ENCODE results near the gene NEDD4L.
A peak's percentile ranks its signal among the peaks of the same experiment; 100 is the strongest.

Gene NEDD4L

DNA sequence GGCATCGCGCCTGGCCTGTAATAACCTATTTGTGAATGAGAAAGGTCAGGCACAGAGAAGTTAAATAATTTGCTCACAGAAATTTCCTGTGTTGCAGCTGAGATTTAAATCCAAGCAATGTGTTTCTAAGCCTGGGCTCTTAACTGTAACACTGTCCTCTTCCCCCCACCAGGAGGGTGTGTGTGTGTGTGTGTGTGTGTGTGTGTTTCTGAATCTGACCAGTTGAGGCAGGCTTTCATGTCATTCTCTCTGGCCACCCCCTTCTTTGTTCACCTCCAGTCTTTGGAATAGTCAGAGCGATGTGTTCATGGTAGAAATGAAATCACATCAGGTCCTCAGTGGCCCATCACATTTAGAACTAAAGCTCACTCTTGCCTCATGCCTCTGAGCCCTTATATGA, 81.2 kb downstream of the NEDD4L start:
- DNase-seq, result no peak

DNA sequence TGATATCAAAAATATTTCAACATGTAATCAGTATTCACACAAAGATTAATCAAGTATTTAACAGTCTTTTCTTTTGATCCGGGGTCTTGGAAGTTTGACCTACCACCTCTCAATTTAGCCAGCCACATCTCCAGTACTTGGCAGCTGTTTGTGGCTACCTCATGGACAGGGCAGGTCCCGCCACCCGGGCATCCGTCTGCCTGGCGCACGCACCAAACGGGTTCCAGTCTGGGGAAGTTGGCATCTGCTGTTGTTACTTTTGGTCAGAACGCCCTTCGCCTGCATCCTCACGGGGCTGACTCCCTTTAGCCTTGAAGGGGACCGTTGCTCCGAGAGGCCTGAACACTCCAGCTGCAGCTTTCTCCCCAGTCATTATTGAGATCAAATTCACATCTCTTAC, 81.7 kb downstream of the NEDD4L start:
- DNase-seq, result no peak

DNA sequence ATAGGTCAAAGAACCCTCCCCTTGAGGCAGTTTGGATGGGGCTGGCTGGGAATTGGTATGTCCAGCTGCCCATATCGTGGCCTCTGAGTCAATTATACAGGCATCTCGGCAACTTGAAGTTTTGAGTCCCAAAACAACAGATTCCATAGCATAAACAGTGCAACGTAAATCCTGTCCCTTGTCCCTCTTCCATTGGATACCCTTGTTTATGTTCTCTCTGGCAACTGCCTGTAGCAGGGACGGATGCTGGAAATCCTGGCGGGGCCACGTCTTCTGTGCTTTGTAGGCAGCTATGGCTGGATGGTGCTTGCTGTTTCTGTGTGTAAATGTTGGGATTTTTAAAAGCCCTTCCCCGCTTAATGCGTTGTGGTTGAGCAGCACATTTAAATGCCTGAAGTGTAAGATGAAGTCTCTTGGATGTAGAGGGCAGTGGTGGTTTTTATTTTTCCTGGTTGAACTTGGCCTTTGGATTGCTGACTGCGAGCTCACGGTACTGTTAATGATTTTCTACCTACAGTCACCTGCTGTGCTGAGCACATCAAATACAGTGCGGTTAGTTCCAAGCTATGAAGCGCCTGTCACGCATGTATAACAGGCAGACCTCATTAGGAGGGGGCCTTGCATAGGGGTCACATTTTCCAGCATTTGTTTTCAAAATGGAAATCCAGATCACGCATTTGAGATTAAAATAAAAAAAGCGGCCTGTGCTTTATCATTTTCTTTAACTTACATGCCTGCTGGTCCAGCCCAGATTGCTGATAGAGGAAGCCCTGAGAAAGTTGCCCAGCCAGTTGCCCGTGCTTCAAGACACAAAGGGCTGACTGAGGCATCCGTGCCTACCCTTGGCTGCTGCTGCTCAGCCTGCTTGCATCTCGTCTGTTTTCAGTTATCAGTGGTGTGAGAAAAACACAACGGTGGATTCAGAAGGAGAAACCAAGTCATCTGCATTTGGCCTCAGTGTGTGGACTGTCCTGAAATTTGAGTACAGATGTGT, 84.7 kb downstream of the NEDD4L start:
- no peak for DNase-seq

DNA sequence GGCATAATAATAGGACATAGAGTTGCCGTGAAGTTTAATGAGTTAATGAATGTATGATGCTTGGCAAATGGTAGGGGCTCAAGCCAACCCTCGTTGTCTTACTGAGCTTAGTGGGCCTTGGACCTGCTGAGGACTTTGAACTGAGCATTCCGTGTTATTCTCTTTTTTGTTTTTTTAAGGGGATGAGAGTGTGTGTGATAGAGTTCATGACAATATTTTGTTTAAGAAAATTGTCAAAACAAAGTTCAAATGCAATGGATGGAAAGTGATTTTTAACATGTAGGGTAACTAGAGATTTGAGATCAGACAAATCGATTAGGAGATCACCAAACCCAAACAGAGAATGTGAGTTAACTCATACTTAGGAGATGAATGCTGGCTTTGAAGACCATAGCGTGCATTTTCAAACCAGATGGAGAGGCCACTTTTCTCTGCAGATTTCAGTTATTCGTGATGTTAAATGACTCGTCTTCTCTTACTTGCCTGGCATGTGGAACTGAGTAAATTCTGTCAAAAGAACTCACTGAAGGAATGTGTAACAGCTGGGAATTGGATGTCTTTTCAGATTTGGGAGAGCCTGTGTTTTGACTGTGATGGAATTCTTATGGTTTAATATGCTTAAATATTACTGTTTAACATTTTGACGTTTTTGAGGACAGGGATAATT, 88.7 kb downstream of the NEDD4L start:
- no peak for DNase-seq

DNA sequence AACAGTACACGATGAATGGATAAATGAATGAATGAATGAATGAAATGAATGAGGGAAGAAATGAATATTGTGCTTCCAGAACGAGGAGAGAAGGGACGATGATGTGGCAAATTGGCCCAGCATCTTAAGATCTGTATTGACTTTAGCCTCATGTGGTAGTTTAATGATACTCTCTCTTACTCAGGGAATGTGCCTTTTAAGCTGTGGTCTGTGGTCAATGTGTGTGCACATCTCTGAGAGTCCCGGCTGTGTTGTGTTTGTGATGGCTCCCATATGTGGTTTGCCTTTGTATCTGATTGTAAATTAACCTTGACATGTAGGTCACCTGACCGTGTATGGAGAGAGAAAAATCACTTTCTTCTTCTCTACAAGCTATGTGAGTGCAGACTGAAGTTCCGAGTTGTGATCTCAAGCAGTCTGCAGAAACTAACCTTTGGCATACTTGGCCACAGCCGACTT, 91.2 kb downstream of the NEDD4L start:
- peak in 1 of 2 donors; percentile 13 for DNase-seq

DNA sequence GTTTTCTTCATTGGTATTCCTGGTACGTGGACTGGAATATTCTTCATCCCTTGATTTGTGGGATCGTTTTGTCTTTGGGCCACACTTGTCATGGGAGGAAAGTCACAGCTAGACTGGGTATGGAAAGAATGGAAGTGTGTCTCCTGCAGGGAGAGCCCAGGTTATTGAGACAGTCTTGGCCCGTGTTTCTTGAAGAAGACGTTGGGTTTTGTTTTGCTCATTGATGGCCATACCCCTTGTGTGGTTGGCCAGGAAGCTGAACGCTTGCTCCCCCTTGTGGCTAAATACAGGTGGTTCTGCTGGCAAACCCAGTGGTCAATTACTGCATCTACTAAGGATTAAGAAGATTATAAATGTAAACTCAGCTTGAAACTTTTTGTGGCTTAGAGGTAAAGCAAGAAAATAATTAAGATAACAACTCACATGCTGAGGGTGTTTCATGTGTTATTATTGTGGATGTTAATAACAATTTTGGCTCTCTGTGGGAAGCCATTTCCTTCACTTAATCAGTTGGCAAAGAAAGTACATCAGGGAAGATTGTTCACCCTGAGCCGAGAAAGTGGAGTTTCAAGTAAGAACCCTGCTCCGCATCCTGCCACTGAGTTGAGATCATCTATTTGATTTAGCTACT, 91.8 kb downstream of the NEDD4L start:
- DNase-seq, result peak; percentile 49 to 55

DNA sequence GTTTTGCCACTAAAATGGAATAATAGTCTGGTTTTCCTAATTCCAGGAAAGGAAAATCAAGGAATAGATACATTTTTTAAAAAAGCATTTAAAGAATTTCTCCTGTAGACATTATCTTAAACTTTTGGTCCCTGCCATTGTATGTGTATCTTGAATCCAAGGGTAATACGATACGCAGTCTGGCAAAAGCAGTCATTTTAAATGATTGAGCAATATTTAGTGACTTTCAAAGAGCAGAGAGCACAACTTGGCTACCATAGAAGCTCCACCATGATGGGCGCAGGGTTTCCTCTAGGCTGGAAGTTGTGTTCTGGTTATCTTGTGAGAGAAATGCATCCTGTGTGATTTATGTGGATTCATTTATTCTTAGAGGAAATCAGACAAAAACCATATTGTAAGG, 92.9 kb downstream of the NEDD4L start:
- DNase-seq, result no peak

DNA sequence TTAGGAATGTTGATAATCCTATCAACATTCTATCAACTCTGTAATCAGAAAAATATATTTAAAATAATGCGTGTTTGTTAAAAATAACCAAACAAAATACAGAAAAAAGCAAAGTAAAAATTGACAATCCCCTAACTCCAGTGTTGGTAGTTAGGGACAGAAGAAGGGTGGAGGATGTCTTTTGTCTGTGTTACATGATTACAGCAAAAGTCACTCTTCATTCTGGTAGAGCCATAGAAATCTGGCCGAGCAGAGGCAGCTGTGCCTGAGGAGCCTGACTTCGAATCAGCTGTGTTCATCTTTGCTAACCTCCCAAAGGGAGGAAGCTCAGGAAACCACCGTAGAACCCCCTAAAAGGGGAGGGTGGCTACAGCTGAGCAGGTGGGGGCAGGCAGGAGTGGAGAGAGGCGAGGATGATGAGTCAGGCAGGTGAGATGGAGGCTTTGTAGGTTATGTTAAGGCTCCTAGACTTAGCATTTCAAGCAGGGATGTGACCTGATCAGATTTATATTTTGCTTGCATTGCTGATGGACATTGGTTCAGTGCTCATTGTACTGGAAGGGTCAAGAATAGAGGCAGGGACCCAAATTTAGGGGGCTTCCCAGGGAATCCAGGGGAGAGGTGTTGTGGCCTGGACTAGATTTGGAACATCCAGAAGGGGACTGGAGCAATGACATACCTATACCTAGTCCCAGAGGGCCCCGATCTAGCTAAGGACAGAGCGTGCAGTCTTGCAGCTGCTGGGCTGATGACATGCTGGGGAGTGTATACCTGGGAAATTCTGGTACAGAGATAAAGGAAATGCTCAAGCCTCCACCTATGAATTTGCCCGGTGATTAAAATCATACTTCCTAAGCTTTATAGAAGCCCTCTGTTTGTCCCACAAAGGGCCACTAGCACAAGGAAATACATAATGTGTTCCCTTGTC, 95.7 kb downstream of the NEDD4L start:
- no peak for DNase-seq

DNA sequence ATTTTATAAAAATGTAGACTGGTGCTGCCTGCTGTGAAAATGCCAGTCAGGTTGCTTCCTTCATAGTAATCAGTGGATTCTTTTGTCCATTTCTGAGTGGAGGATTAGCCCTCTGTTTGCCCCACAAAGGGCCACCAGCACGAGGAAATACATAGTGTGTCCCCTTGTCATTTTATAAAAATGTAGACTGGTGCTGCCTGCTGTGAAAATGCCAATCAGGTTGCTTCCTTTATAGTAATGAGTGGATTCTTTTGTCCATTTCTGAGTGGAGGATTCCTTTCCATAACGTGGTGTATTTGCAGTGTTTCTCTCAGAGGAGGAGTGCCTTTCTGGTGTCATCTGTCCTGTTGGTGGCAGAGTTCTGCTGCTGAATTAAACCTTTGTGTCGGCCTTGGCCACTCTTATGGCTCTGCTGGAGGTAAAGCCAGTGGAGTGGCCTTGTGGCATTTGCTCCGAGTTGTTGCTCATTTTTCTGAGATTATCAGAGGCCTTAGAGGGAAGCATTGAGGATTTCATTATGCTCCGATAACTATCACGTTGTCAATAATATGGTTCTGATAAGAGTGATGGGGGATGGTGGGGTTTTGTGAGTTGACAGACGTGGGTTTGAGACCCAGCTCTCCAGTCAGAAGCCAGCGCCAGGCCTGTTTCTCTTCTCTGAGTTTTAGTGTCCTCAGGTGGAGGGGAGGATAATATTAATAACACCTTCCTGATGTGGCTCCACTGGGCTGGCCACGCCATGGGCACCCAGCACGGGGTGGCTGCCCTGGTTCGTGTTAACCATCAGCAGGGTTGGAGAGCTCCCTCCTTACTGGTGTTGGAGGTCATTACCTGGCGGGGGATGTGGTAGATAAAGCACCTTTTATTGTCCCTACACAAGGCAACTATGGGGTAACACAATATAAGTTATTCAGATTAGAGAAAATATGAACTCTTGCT, 96.6 kb downstream of the NEDD4L start:
- no peak for DNase-seq

DNA sequence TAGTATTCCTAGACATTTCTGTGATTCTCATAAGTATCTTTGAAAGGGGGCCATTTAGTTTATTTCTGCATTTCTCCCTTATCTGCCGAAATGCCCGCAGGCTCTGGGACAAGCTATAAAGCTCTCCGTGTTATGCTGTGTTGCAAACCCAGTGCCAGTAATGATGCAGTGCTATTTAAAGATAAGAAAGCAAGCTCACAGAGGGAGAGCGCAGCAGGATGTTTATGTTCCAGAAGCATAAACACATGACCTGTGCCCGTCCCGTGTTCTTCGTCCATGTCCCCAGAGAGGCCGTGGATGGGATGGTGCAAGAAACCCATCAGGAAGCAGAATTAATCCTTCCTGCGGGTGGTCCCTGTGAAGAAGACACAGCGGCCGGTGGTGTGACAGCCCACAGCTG, 99.4 kb downstream of the NEDD4L start:
- no peak for DNase-seq

DNA sequence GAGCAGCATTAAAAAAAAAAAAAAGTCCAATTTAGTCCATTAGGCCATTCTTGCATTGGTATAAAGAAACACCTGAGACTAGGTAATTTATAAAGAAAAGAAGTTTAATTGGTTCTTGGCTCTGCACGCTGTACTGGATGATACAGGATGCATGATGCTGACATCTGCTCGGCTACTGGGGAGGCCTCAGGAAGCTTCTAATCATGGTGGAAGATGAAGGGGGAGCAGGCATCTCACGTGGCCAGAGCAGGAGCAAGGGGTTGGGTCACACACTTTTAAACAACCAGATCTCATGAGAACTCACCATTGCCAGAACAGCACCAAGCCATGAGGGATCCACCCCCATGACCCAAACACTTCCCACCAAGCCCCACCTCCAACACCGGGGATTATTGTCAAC, 100.1 kb downstream of the NEDD4L start:
- no peak for DNase-seq

DNA sequence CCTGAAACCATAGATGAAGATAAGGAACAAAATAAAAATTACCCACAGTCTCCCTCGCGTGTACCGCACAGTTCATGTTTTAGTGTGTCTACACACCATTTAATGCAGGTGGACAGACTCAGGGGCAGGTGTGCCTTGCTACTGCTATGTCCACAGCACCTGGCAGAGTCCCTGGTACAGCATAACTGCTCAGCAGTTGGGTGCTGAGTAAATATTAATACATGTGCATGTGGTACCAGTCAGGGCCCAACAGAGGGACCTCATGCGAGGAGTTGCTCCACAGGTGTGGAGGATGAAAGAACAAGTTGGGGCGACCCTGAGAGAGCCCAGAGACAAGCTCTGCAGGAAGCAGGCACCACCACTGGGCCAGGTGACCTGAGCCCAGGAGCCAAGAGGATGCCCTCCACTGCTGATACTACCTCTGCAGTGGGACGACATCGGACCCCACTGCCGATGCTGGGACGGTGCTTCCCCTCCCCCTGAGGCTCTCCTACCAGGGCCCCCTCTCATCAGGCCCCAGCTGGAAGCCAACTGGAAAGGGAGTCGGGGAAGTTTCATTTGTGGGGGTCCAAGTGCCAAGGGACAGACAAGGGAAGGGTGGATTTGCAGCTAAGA, 100.8 kb downstream of the NEDD4L start:
- no peak for DNase-seq

DNA sequence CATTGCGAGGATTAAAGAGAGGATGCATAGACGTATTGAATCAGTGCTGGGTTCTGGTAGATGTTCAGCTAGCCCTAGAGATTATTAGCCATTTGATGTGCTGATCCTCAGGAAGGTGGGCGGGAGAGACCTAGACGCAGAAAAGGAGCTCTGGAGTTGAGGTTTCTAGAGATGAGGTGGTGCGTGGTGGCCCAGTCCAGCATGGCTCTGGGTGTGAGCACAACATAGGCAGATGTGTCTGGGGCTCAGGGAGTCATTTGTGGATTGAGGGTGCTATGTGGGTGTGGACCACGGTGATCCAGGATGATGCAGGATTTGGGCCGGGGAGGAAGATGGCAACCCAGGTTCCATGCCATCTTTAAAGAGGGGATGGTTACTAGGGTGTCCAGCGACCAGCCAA, 102.1 kb downstream of the NEDD4L start:
- no peak for DNase-seq

DNA sequence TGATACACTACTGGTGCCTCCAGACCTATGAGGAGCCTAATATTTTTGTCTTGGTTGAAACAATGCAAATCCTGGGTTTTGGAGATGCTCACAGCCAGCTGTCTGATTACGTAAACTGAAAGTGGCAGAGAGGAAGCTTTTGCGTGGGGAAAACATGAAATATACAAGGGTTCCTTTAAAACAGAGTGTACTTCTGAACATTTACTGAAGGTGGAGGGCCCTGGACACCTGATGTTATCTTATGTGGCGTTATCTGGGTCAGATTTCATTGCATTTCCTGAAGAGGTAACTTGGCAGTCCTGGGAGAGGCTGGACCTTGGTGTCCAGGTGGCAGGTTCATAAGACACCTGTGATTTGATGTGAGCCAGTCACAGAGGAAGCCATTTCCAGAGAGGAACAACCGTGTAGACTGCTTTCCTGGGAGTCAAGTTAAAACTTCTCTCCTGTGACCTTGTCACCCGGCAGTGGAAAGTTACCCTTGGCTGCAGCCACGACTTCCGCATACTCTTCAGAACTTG, 105.0 kb downstream of the NEDD4L start:
- no peak for DNase-seq

DNA sequence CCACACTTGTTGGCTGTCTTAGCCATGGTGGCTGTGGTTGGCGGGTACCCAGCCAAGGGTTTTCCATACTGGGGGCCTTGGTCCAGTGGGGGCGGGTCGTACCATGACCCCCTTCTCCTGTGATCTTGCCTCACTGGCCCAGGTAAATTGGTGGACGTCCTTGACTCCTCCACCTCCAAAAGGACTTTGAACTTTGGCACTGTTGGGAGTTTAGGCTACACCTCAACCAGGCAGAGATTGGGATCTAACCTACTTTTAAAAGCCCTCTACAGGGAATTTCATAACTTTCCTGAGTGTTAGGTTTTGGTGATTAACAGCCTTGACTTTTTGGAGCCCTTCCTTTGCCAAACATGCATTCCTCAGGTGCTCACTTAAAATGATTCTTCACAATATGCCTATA, 106.7 kb downstream of the NEDD4L start:
- DNase-seq, result no peak

DNA sequence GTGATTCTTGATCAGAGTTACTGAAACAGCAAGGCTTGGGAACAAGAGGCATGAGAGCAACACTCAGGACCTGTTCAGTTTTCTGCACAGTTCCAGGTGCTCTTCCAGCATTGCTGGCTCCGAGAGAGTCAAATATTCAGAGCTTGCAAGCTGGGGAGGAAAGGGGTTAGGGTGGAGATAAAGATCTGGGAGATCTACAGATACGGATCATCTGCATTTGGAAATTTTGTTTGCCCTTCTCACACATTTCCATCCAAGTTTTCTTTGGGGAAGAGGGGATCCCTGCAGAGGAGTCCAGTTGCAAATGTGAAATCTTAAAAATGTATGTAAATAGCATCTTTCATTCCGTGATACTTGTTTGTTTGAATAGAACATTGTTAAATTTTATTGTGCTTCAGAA, 108.2 kb downstream of the NEDD4L start:
- no peak for DNase-seq

DNA sequence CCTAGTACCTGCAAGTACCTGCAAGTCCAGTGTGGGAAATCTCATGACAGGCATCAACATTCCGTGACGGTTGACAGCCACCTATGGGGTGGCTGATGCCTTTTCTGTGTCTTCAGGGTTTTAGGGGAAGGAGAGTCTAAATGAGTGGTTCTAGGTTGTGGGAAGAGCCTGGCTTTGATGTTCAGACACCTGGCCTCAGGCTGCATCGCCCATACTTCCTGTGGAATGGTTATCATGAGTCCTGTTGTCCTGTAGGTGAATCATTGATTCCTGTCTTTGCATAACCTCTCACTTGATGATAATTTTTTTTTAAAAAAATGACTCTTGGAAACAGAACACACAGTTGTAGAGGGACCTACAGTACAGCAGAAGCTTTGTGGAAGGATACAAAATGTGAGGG, 108.9 kb downstream of the NEDD4L start:
- no peak for DNase-seq

DNA sequence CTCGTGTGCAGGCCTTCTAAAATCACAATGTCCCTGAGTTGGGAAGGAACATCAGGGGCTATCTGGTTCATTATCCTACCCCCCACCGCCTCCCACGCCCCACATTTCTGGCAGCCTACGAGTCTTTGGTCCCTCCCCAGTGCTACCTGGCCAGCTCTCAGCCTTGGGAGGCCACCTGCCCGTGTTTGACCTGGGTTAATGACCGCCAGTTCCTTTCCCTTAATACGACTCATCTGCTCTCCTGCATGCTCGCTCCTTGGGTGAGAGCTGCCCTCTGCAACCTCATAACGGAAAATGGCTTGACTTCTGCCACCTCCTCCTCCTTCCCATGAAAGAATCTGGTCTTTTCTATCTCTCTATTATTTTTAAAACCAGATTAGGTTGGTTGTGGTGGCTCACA, 112.5 kb downstream of the NEDD4L start:
- DNase-seq, result no peak

DNA sequence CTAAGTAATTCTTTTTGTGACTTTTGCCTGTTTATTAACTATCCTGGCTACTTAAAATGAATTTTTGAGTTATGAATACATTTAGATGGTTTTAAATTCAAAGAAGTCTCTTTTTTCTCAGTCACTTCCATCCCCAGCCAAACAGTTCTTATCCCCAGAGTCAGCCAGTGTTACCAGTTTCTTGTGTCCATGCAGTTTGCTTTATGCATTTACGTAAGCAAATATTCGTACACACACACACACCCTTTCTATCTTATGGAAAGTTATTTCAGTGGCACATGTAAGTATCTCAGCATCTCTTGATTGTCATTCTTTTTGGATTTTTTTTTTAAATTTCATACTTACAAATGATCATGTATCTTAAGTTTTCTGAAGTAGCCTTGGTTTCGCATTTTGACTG, 113.2 kb downstream of the NEDD4L start:
- no peak for DNase-seq

DNA sequence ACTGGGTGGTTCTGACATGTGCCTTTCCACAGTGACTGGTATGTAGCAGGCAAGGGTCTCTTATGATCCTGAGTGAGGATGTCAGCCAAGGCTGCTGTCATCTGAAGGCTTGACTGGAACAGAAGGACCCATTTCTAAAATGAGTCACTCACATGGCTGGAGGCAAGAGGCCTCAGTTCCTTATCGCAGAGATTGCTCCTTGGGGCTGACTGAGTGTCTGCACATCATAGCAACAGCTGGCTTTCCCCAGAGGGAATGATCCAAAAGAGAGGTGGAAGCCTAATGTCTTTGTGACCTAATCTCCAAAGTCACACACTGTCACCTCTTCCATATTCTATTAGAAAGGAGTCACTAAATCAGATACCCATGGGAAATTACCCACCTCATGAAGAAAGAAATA, 114.0 kb downstream of the NEDD4L start:
- DNase-seq, result no peak

DNA sequence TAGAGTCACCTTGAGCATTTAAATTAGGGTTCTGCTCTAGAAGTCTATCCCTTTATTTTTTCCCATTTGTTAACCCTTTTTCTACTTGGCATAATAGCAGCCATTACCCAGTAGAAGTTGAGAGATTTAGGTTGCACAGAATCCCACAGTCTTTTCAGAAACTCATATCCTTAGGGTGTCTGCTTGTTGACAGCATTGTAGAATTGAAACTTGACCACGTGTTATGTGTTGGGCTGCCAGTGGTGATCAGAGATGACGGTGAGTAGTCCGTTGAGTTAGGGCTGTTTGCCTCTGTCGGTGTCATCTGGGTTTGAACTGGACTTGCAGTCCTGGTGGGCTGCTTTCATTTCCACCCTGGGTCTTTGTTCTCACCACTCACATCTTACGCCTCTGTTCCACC, 114.4 kb downstream of the NEDD4L start:
- DNase-seq, result no peak
